Upper lobe of right lung (tissue), 1 donor: ENCODE measurements around the gene B3GNT3. TPM values are rescaled to one million over a fixed set of nuclear protein-coding genes. Genes with fewer than 3 reads are reported as not detected.
"Not testable (repeated sequence)": the region's sequence is repeated elsewhere in the genome, so short reads cannot be mapped to it uniquely, and the experiment has no call there.

ENCODE experiments used
- ATAC-seq: fragments of 200-7000 bp; cut with Tn5 transposase; one replicate; pipeline ENCODE4 v1.9.1; 2020; ENCODE audit warnings: mild to moderate bottlenecking, moderate library complexity
- DNase-seq: peaks from one replicate; pipeline ENCODE4 v3.0.0-alpha.2; 2020
- H3K27ac ChIP-seq: fragments of 200-600 bp; one replicate; pipeline ENCODE4 v1.8.0; 2022
- H3K27me3 ChIP-seq: fragments of 200-600 bp; one replicate; pipeline ENCODE4 v1.8.0; 2022; ENCODE audit warnings: mild to moderate bottlenecking
- H3K36me3 ChIP-seq: fragments of 200-600 bp; one replicate; pipeline ENCODE4 v1.8.0; 2022
- H3K4me1 ChIP-seq: fragments of 200-600 bp; one replicate; pipeline ENCODE4 v1.8.0; 2022
- H3K4me3 ChIP-seq: fragments of 200-600 bp; one replicate; pipeline ENCODE4 v1.8.0; 2022; ENCODE audit warnings: mild to moderate bottlenecking
- H3K9me3 ChIP-seq: fragments of 200-600 bp; one replicate; pipeline ENCODE4 v1.8.0; 2022
- intact Hi-C: fragments of 100-400 bp; cut with DNase I; formaldehyde crosslinking; loops from one replicate; pipeline ENCODE4 v1.11.0; 2022
- total RNA-seq: library from RNA; stranded (reverse); fragmentation: NEBNext Ultra II Directional; extraction: Animal tissue kit (Norgen Biotek cat#: 25700); gene quantifications from one replicate; pipeline ENCODE4 v1.2.1, GENCODE V29; 2021
- TF ChIP-seq, protein P1 (sequence below): fragments of 200-600 bp; IDR thresholded peaks from one replicate; pipeline ENCODE4 v1.8.0; 2022; ENCODE audit warnings: antibody characterized with exemption
- donor health status: DM: no; HTN: yes; CAD: no; lungs with severe emphysema.

The B3GNT3 gene
- total RNA-seq, 1 donor from 2014 or later, result 2.1 TPM

DNA sequence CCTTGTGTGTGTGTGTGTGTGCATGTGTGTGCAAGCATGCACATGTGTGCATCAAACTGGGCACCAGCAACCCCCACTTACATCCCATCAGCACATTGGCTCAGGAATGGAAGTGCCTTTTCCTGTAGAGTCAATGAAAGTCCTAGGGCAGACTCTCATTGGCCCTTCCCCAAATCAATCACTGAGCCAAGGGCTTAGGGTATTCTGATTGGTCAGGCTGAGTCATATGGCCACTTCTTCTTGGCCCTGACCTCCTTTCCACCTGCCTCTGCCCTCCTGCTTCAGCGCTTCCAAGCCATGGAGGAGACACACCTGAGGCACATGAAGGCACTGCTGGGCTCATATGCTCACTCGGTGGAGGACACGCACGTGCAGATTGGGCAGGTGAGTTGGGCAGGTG lies 22.8 kb upstream of the B3GNT3 start:
- intact Hi-C loops, result loop anchor here (10.0 kb wide), 1 partner anchor 67 kb away; no protein-coding TSS in a partner anchor
- H3K4me3 ChIP-seq, result no peak overlapping the region
- H3K27ac ChIP-seq, result no peak overlapping the region
- TF ChIP-seq, protein P1, sequence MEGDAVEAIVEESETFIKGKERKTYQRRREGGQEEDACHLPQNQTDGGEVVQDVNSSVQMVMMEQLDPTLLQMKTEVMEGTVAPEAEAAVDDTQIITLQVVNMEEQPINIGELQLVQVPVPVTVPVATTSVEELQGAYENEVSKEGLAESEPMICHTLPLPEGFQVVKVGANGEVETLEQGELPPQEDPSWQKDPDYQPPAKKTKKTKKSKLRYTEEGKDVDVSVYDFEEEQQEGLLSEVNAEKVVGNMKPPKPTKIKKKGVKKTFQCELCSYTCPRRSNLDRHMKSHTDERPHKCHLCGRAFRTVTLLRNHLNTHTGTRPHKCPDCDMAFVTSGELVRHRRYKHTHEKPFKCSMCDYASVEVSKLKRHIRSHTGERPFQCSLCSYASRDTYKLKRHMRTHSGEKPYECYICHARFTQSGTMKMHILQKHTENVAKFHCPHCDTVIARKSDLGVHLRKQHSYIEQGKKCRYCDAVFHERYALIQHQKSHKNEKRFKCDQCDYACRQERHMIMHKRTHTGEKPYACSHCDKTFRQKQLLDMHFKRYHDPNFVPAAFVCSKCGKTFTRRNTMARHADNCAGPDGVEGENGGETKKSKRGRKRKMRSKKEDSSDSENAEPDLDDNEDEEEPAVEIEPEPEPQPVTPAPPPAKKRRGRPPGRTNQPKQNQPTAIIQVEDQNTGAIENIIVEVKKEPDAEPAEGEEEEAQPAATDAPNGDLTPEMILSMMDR, result no peak
- no peaks in the 10 kb centered on the region for H3K4me1 ChIP-seq
- no peaks in the 10 kb centered on the region for H3K27me3 ChIP-seq
- no peaks in the 10 kb centered on the region for H3K9me3 ChIP-seq
- ATAC-seq (no peak), DNase-seq (no peak)
- no peaks in the 10 kb centered on the region for H3K36me3 ChIP-seq

DNA sequence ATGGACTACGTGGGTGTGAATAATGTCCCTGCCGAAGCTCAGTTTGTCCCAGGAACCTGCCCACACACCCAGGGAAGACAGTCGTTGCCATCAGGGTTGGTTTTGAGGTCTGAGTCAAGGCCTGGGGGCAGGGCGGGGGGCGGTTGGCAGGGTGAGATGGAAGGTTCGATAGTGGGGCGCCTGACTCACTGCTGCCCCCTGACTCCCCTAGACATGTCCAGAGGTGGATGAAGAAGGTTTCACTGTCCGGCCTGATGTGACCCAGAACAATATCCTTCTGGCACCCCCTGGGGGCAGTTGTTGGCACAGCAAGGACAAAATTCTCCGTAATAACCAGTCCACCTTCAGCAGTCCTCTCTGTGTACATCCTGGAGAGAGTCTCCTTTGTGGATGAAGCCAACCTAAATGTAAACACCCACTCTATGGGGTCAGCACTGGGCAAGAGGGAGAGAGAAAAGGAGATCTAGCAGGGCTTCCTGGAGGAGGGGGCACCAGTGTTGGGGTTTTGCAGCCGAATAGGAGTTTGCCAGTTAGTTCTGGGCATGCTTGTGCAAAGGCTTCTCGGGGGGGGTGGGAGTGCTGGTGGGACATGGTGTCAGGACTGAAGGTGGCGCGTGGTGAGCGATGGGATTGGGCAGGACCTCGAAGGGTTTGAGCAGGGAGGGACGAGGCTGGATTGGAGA lies 19.6 kb upstream of the B3GNT3 start:
- intact Hi-C loops, result loop anchor here (10.0 kb wide), 1 partner anchor 71 kb away; no protein-coding TSS in a partner anchor
- peaks cover 6% of the 10 kb centered on the region for H3K27me3 ChIP-seq
- DNase-seq (no peak), ATAC-seq (peak; percentile 4)
- H3K4me3 ChIP-seq, result no peak overlapping the region
- H3K27ac ChIP-seq, result no peak overlapping the region
- TF ChIP-seq, protein P1, result peak; percentile 49
- H3K36me3 ChIP-seq, result no peaks in the 10 kb centered on the region
- no peaks in the 10 kb centered on the region for H3K9me3 ChIP-seq
- peaks cover 5% of the 10 kb centered on the region for H3K4me1 ChIP-seq

DNA sequence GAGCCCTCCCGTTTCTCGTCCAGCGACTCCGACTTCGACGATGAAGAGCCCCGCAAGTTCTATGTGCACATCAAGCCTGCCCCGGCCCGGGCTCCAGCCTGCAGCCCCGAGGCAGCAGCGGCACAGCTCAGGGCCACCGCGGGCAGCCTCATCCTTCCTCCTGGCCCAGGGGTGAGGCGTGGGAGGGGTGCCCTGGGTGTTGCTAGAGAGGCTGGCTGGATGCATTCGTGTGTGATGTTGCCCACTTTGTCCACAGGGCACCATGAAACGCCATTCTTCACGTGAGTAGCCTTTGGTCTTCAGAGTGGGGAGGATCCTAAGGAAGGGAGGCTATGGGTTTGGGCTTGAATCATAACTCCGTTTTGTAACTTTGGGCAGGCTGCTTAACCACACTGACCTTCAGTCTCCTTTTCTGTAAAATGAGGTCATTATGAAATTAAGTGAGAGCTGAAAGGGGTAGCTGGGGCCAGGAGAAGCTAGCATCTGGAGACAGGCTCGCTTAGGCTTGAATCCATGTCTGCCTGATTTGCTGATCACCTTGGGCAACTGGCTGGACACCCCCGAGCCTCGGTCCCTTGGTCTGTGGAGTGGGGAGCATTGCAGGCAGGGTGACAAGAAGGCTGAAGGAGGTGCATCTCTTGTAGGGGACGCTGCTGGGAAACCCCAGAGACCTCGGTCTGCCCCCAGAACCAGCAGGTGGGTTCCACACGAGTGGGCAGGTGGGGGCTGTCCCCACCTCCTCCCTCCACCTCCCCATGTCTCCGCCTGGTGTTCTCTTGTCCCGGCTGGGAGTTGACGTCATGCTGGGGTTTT lies 18.7 kb upstream of the B3GNT3 start:
- ATAC-seq (peak; percentile 69), DNase-seq (peak; percentile 88)
- Histone ChIP-seq H3K27me3 (peaks cover 13% of the 10 kb centered on the region), H3K4me3 (no peak overlapping the region), H3K9me3 (no peaks in the 10 kb centered on the region), H3K27ac (no peak overlapping the region), H3K4me1 (peaks cover 5% of the 10 kb centered on the region), H3K36me3 (no peaks in the 10 kb centered on the region)
- intact Hi-C loops, result loop anchor here (10.0 kb wide), 1 partner anchor 71 kb away; no protein-coding TSS in a partner anchor
- TF ChIP-seq, protein P1, result no peak

DNA sequence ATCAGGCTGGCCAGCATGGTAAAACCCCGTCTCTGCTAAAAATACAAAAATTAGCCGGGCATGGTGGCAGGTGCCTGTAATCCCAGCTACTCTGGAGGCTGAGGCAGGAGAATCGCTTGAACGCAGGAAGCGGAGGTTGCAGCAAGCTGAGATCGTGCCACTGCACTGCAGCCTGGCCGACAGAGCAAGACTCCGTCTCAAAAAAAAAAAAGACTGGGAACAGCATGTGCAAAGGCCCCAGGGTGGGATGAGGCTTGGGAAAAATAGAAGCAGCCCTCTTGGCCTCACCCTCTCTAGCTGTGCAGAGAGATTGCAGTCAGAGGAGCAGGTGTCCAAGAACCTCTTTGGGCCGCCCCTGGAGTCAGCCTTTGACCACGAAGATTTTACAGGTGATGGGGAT lies 17.1 kb upstream of the B3GNT3 start:
- H3K27ac ChIP-seq, H3K36me3 ChIP-seq, DNase-seq, ATAC-seq, H3K4me1 ChIP-seq, H3K4me3 ChIP-seq, H3K9me3 ChIP-seq: not testable (repeated sequence)
- peaks cover 14% of the 10 kb centered on the region for H3K27me3 ChIP-seq
- intact Hi-C loops, result loop anchor here (10.0 kb wide), 1 partner anchor 73 kb away; no protein-coding TSS in a partner anchor

DNA sequence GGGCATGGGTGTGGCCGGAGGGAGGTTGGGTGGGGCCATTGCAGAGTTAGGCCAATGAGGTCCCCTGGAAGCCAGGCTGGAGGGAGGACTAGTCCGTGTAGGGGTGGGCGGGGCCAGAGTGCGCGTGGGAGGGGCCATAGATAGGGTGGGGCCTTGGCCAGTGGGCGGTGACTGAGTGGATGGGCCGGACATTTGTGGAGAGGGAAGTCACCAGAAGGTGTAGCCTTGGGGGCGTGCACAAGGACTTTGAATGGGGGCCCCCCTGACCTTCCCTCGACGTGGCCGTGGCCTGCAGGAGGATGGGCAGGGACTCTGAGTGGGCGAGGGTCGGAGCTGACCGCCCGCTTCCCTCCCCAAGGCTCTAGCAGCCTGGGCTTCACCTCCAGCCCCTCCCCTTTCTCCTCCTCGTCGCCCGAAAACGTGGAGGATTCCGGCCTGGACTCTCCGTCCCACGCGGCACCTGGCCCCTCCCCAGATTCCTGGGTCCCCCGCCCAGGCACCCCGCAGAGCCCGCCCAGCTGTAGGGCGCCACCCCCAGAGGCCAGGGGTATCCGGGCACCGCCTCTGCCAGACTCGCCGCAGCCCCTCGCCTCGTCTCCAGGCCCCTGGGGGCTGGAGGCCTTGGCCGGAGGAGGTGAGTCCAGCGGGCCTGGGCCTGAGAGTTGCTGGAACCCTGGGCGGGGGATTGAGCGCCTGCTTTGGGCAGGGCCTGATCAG lies 16.5 kb upstream of the B3GNT3 start:
- no peak overlapping the region for H3K27ac ChIP-seq
- H3K27me3 ChIP-seq, result peaks cover 14% of the 10 kb centered on the region
- TF ChIP-seq, protein P1, result no peak
- no peaks in the 10 kb centered on the region for H3K36me3 ChIP-seq
- ATAC-seq, result peak; percentile 80
- DNase-seq, result peak; percentile 90
- no peaks in the 10 kb centered on the region for H3K9me3 ChIP-seq
- intact Hi-C loops, result loop anchor here (10.0 kb wide), 1 partner anchor 74 kb away; no protein-coding TSS in a partner anchor
- H3K4me3 ChIP-seq, result no peak overlapping the region
- peaks cover 5% of the 10 kb centered on the region for H3K4me1 ChIP-seq
